HepG2 (cell line): ENCODE data around the gene DCST2. TPM values are rescaled to one million over a fixed set of nuclear protein-coding genes. Genes with fewer than 3 reads are reported as not detected.

Experiments
- CBX1 ChIP-seq: IDR thresholded peaks from one replicate; pipeline ENCODE4 v1.6.1; 2016; ENCODE audit warnings: antibody characterized with exemption, low read depth
- ETV5 ChIP-seq: IDR thresholded peaks from 2 replicates; pipeline ENCODE4 v1.6.1; 2018; ENCODE audit warnings: missing biosample characterization, missing genetic modification reagents, inconsistent platforms, borderline replicate concordance
- HDAC1 ChIP-seq: sonication (generic); formaldehyde crosslinking; IDR thresholded peaks from 2 replicates; pipeline ENCODE4 v1.5.1; 2020; ENCODE audit warnings: mild to moderate bottlenecking, missing genetic modification reagents
- HNF4G ChIP-seq, 2 experiments: sonication (generic) in 1 of 2; formaldehyde crosslinking in 1 of 2; IDR thresholded peaks; 2 replicates each; pipeline versions ENCODE4 v1.4.0 to v1.6.1; 2011 to 2020; ENCODE audit warnings: borderline replicate concordance in 2 of 2, low read depth in 2 of 2, mild to moderate bottlenecking in 2 of 2, low read length in 1 of 2, missing genetic modification reagents in 1 of 2, moderate library complexity in 1 of 2
- KLF12 ChIP-seq: sonication (generic); formaldehyde crosslinking; IDR thresholded peaks from 2 replicates; pipeline ENCODE4 v1.4.0; 2020; ENCODE audit warnings: missing genetic modification reagents, borderline replicate concordance
- KLF9 ChIP-seq: IDR thresholded peaks from 2 replicates; pipeline ENCODE4 v1.6.1; 2016; ENCODE audit warnings: low read depth
- MAFF ChIP-seq: IDR thresholded peaks from 2 replicates; pipeline ENCODE4 v1.6.1; 2011; ENCODE audit warnings: low read depth, low read length, improper control_type of control experiment
- PCBP1 ChIP-seq: fragments of 200-400 bp; formaldehyde crosslinking; IDR thresholded peaks from 2 replicates; pipeline ENCODE4 v1.6.1; 2017; ENCODE audit warnings: mild to moderate bottlenecking, low read depth, low read length, borderline replicate concordance
- RXRB ChIP-seq: IDR thresholded peaks from 2 replicates; pipeline ENCODE4 v1.6.1; 2016; ENCODE audit warnings: borderline replicate concordance, missing genetic modification reagents, missing compliant biosample characterization
- SP5 ChIP-seq: IDR thresholded peaks from 2 replicates; pipeline ENCODE4 v1.6.1; 2016; ENCODE audit warnings: low read depth, borderline replicate concordance
- SUZ12 ChIP-seq: fragments of 150-350 bp; IDR thresholded peaks from 2 replicates; pipeline ENCODE4 v1.6.1; 2014; ENCODE audit warnings: low read depth, low read length
- TOPORS ChIP-seq: sonication (generic); formaldehyde crosslinking; IDR thresholded peaks from 2 replicates; pipeline ENCODE4 v1.8.0; 2023; ENCODE audit warnings: mild to moderate bottlenecking, missing genetic modification reagents
- ZNF616 ChIP-seq: sonication (generic); formaldehyde crosslinking; IDR thresholded peaks from 2 replicates; pipeline ENCODE4 v1.5.0; 2020; ENCODE audit warnings: low read depth, mild to moderate bottlenecking, missing genetic modification reagents
- ZNF644 ChIP-seq: IDR thresholded peaks from 2 replicates; pipeline ENCODE4 v1.6.1; 2016; ENCODE audit warnings: low read depth
- ZNF775 ChIP-seq: sonication (generic); formaldehyde crosslinking; IDR thresholded peaks from 2 replicates; pipeline ENCODE4 v1.4.0; 2020; ENCODE audit warnings: missing genetic modification reagents, mild to moderate bottlenecking, moderate library complexity, borderline replicate concordance
- polyA plus RNA-seq, 8 experiments: library from polyadenylated mRNA; depleted of rRNA in 3 of 8; stranded (reverse) in 7 of 8; unstranded in 1 of 8; fragments of >200 nt; fragmentation: Illumina TruSeq in 4 of 8; extraction: Trizol in 4 of 8; gene quantifications; 2 replicates each; pipeline versions ENCODE4 v1.2.1 to v1.2.3, GENCODE V29; 2011 to 2016; ENCODE audit warnings: low read depth in 4 of 8, missing spikeins in 1 of 8, mixed read lengths in 1 of 8; ENCODE audit not compliant: insufficient read depth in 1 of 8
- total RNA-seq, 5 experiments: library from RNA; depleted of rRNA; stranded (reverse); fragments of >200 nt; fragmentation: Illumina TruSeq; extraction: Trizol; gene quantifications; 2 replicates each; pipeline ENCODE4 v1.2.3, GENCODE V29; 2016; ENCODE audit warnings: low read depth in 1 of 5
- TF ChIP-seq, protein P1 (sequence below): IDR thresholded peaks from 2 replicates; pipeline ENCODE4 v1.6.1; 2016; ENCODE audit warnings: mild to moderate bottlenecking
- TF ChIP-seq, protein P2 (sequence below): sonication (generic); formaldehyde crosslinking; IDR thresholded peaks from 2 replicates; pipeline ENCODE4 v1.5.1; 2020; ENCODE audit warnings: mild to moderate bottlenecking, missing genetic modification reagents, moderate library complexity
- TF ChIP-seq, protein P3 (sequence below): sonication (generic); formaldehyde crosslinking; IDR thresholded peaks from 2 replicates; pipeline ENCODE4 v1.4.0; 2020; ENCODE audit warnings: missing genetic modification reagents, borderline replicate concordance

Gene DCST2
- total and polyA plus RNA-seq, 2 of the 13 experiments (the other 11 are each of a cell fraction or from before 2014, with no cell fraction given), result 0.74 TPM; not detected in 1

DNA sequence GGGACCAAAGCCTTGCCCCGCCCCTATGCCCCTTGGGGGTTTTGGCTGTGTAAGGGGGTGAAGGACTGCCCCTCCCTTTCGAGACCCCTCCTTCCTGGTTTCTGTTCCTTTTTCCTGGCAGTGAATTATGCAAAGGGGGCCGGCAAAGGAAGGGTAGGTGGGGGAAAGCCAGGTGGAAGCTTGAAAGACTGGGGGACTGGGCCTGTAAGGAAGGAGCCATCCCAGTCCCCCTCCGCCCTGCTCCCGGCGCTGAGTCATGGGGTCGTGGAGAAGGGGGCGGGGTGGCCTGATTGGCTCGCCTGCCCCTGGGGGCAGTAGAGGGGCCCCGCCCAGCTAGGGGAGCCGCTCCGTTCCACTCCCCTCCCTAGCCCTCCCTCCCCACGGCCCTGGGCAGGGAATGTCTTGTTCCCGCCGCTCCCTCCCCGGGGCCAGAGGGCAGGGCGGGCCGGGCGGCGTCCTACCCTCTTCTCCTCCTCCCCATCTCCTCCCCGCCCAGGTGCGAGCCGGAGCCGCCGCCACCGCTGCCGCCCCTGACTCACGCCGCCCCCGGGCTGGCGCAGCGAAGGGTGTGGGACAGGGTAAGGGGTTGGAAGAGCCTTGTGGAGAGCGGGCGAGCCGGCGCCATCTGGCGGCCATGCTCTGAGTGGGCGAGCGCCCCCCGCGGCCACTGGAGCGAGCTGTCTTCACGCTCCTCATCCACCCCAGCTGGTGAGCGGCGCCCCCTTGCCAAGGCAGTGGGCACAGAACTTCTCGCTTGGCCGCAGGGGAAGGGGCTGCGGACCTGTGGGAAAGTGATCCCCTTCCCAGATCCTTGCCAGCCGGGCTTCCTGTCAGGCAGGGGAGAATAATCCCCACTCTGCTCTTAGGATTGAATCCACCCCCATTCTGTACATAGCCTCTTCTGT, 16.3 kb downstream of the DCST2 start (continued):
- TF ChIP-seq, protein P1, sequence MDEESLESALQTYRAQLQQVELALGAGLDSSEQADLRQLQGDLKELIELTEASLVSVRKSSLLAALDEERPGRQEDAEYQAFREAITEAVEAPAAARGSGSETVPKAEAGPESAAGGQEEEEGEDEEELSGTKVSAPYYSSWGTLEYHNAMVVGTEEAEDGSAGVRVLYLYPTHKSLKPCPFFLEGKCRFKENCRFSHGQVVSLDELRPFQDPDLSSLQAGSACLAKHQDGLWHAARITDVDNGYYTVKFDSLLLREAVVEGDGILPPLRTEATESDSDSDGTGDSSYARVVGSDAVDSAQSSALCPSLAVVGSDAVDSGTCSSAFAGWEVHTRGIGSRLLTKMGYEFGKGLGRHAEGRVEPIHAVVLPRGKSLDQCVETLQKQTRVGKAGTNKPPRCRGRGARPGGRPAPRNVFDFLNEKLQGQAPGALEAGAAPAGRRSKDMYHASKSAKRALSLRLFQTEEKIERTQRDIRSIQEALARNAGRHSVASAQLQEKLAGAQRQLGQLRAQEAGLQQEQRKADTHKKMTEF (CRISPR knock-in tag), result peak; percentile 98
- peak; percentile 89 for TF ChIP-seq CBX1
- TF ChIP-seq KLF9 (CRISPR knock-in tag), result peak; percentile 91; the same call in 1 of the 2 replicates
- no peak for TF ChIP-seq HNF4G (IDR thresholded peaks at IDR 0.05; ENCODE audit: borderline replicate concordance, low read depth, low read length)
- TF ChIP-seq HNF4G (CRISPR knock-in tag; IDR thresholded peaks at IDR 0.05; ENCODE audit: borderline replicate concordance, low read depth), result no peak
- peak; percentile 72 for TF ChIP-seq ETV5 (CRISPR knock-in tag)
- TF ChIP-seq SUZ12, result no peak
- TF ChIP-seq ZNF616 (CRISPR knock-in tag), result no peak
- TF ChIP-seq ZNF644 (CRISPR knock-in tag), result 0 out of 2 replicates have a peak, but pooled peaks have one; percentile 12
- TF ChIP-seq TOPORS (CRISPR knock-in tag), result peak; percentile 38; the same call in 1 of the 2 replicates
- TF ChIP-seq SP5 (CRISPR knock-in tag), result peak; percentile 55; the same call in 1 of the 2 replicates
- TF ChIP-seq MAFF, result no peak
- 0 out of 2 replicates have a peak, but pooled peaks have one; percentile 30 for TF ChIP-seq PCBP1
- TF ChIP-seq, protein P2, sequence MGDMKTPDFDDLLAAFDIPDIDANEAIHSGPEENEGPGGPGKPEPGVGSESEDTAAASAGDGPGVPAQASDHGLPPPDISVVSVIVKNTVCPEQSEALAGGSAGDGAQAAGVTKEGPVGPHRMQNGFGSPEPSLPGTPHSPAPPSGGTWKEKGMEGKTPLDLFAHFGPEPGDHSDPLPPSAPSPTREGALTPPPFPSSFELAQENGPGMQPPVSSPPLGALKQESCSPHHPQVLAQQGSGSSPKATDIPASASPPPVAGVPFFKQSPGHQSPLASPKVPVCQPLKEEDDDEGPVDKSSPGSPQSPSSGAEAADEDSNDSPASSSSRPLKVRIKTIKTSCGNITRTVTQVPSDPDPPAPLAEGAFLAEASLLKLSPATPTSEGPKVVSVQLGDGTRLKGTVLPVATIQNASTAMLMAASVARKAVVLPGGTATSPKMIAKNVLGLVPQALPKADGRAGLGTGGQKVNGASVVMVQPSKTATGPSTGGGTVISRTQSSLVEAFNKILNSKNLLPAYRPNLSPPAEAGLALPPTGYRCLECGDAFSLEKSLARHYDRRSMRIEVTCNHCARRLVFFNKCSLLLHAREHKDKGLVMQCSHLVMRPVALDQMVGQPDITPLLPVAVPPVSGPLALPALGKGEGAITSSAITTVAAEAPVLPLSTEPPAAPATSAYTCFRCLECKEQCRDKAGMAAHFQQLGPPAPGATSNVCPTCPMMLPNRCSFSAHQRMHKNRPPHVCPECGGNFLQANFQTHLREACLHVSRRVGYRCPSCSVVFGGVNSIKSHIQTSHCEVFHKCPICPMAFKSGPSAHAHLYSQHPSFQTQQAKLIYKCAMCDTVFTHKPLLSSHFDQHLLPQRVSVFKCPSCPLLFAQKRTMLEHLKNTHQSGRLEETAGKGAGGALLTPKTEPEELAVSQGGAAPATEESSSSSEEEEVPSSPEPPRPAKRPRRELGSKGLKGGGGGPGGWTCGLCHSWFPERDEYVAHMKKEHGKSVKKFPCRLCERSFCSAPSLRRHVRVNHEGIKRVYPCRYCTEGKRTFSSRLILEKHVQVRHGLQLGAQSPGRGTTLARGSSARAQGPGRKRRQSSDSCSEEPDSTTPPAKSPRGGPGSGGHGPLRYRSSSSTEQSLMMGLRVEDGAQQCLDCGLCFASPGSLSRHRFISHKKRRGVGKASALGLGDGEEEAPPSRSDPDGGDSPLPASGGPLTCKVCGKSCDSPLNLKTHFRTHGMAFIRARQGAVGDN (CRISPR knock-in tag), result peak; percentile 93
- TF ChIP-seq, protein P3, sequence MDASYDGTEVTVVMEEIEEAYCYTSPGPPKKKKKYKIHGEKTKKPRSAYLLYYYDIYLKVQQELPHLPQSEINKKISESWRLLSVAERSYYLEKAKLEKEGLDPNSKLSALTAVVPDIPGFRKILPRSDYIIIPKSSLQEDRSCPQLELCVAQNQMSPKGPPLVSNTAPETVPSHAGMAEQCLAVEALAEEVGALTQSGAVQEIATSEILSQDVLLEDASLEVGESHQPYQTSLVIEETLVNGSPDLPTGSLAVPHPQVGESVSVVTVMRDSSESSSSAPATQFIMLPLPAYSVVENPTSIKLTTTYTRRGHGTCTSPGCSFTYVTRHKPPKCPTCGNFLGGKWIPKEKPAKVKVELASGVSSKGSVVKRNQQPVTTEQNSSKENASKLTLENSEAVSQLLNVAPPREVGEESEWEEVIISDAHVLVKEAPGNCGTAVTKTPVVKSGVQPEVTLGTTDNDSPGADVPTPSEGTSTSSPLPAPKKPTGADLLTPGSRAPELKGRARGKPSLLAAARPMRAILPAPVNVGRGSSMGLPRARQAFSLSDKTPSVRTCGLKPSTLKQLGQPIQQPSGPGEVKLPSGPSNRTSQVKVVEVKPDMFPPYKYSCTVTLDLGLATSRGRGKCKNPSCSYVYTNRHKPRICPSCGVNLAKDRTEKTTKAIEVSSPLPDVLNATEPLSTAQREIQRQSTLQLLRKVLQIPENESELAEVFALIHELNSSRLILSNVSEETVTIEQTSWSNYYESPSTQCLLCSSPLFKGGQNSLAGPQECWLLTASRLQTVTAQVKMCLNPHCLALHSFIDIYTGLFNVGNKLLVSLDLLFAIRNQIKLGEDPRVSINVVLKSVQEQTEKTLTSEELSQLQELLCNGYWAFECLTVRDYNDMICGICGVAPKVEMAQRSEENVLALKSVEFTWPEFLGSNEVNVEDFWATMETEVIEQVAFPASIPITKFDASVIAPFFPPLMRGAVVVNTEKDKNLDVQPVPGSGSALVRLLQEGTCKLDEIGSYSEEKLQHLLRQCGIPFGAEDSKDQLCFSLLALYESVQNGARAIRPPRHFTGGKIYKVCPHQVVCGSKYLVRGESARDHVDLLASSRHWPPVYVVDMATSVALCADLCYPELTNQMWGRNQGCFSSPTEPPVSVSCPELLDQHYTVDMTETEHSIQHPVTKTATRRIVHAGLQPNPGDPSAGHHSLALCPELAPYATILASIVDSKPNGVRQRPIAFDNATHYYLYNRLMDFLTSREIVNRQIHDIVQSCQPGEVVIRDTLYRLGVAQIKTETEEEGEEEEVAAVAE (CRISPR knock-in tag), result 0 out of 2 replicates have a peak, but pooled peaks have one; percentile 58
- TF ChIP-seq HDAC1, result peak; percentile 88
- TF ChIP-seq KLF12 (CRISPR knock-in tag), result peak; percentile 94; the same call in 1 of the 2 replicates
- TF ChIP-seq ZNF775, result no peak
- peak; percentile 63 for TF ChIP-seq RXRB (CRISPR knock-in tag)
